HepG2 (cell line): ENCODE data around the gene NLRC5. TPM values are rescaled to one million over a fixed set of nuclear protein-coding genes. Genes with fewer than 3 reads are reported as not detected.
A peak's percentile ranks its signal among the peaks of the same experiment; 100 is the strongest.

ENCODE experiments used
- HHEX ChIP-seq: IDR thresholded peaks from 2 replicates; pipeline ENCODE4 v1.6.1; 2016; ENCODE audit warnings: control low read depth
- HNF4A ChIP-seq: sonication (generic); formaldehyde crosslinking; IDR thresholded peaks from 2 replicates; pipeline ENCODE4 v1.4.0; 2020; ENCODE audit warnings: missing genetic modification reagents
- HOXA9 ChIP-seq: sonication (generic); formaldehyde crosslinking; IDR thresholded peaks from 2 replicates; pipeline ENCODE4 v1.8.1; 2022; ENCODE audit warnings: missing genetic modification reagents, mild to moderate bottlenecking, moderate library complexity, borderline replicate concordance
- KDM4B ChIP-seq: sonication (generic); formaldehyde crosslinking; IDR thresholded peaks from 2 replicates; pipeline ENCODE4 v1.4.0; 2020; ENCODE audit warnings: missing genetic modification reagents
- KLF16 ChIP-seq, 2 experiments: sonication (generic) in 1 of 2; formaldehyde crosslinking in 1 of 2; IDR thresholded peaks; 2 replicates each; pipeline versions ENCODE4 v1.6.1 to v1.8.0; 2016 to 2023; ENCODE audit warnings: missing genetic modification reagents in 2 of 2, missing compliant biosample characterization in 1 of 2
- SRSF1 ChIP-seq: fragments of 200-400 bp; formaldehyde crosslinking; optimal IDR thresholded peaks from 2 replicates; pipeline ENCODE3; 2017; ENCODE audit warnings: mild to moderate bottlenecking, low read depth, low read length, moderate library complexity
- TBP ChIP-seq: sonication (generic); formaldehyde crosslinking; IDR thresholded peaks from 2 replicates; pipeline ENCODE4 v1.5.0; 2020; ENCODE audit warnings: missing genetic modification reagents
- THAP7 ChIP-seq: sonication (generic); formaldehyde crosslinking; IDR thresholded peaks from 2 replicates; pipeline ENCODE4 v1.8.1; 2023; ENCODE audit warnings: mild to moderate bottlenecking, missing genetic modification reagents
- ZFAT ChIP-seq: sonication (generic); formaldehyde crosslinking; conservative IDR thresholded peaks from 2 replicates; pipeline ENCODE4 v1.8.1; 2023; ENCODE audit warnings: missing genetic modification reagents, inconsistent platforms
- ZNF232 ChIP-seq: sonication (generic); formaldehyde crosslinking; IDR thresholded peaks from 2 replicates; pipeline ENCODE4 v1.4.0; 2020; ENCODE audit warnings: missing genetic modification reagents, borderline replicate concordance
- ZNF281 ChIP-seq: sonication (generic); formaldehyde crosslinking; IDR thresholded peaks from 2 replicates; pipeline ENCODE4 v1.4.0; 2020; ENCODE audit warnings: missing genetic modification reagents, borderline replicate concordance
- ZNF296 ChIP-seq: sonication (generic); formaldehyde crosslinking; conservative IDR thresholded peaks from 2 replicates; pipeline ENCODE4 v1.5.0; 2020; ENCODE audit warnings: mild to moderate bottlenecking, missing genetic modification reagents
- ZNF329 ChIP-seq: sonication (generic); formaldehyde crosslinking; IDR thresholded peaks from 2 replicates; pipeline ENCODE4 v1.9.0; 2021; ENCODE audit warnings: low read depth, mild to moderate bottlenecking, missing genetic modification reagents
- ZNF33B ChIP-seq: sonication (generic); formaldehyde crosslinking; IDR thresholded peaks from 2 replicates; pipeline ENCODE4 v1.5.1; 2020; ENCODE audit warnings: mild to moderate bottlenecking, missing genetic modification reagents
- ZNF367 ChIP-seq: sonication (generic); formaldehyde crosslinking; IDR thresholded peaks from 2 replicates; pipeline ENCODE4 v1.4.0; 2020; ENCODE audit warnings: missing genetic modification reagents, borderline replicate concordance
- ZNF782 ChIP-seq: sonication (generic); formaldehyde crosslinking; IDR thresholded peaks from 2 replicates; pipeline ENCODE4 v1.4.0; 2020; ENCODE audit warnings: missing genetic modification reagents, mild to moderate bottlenecking, borderline replicate concordance
- polyA plus RNA-seq, 8 experiments: library from polyadenylated mRNA; depleted of rRNA in 3 of 8; stranded (reverse) in 7 of 8; unstranded in 1 of 8; fragments of >200 nt; fragmentation: Illumina TruSeq in 4 of 8; extraction: Trizol in 4 of 8; gene quantifications; 2 replicates each; pipeline versions ENCODE4 v1.2.1 to v1.2.3, GENCODE V29; 2011 to 2016; ENCODE audit warnings: low read depth in 4 of 8, missing spikeins in 1 of 8, mixed read lengths in 1 of 8; ENCODE audit not compliant: insufficient read depth in 1 of 8
- total RNA-seq, 5 experiments: library from RNA; depleted of rRNA; stranded (reverse); fragments of >200 nt; fragmentation: Illumina TruSeq; extraction: Trizol; gene quantifications; 2 replicates each; pipeline ENCODE4 v1.2.3, GENCODE V29; 2016; ENCODE audit warnings: low read depth in 1 of 5
- TF ChIP-seq, protein P1 (sequence below): sonication (generic); formaldehyde crosslinking; IDR thresholded peaks from 2 replicates; pipeline ENCODE4 v1.8.0; 2022; ENCODE audit warnings: mild to moderate bottlenecking, missing genetic modification reagents, moderate library complexity
- TF ChIP-seq, protein P2 (sequence below), 2 experiments: sonication (generic) in 1 of 2; formaldehyde crosslinking in 1 of 2; IDR thresholded peaks; 2 replicates each; pipeline versions ENCODE4 v1.6.1 to v1.9.0; 2014 to 2022; ENCODE audit warnings: antibody characterized with exemption in 1 of 2, borderline replicate concordance in 1 of 2, inconsistent platforms in 1 of 2, low read depth in 1 of 2, missing genetic modification reagents in 1 of 2

NLRC5 gene
- total and polyA plus RNA-seq, 2 of the 13 experiments (the other 11 are each of a cell fraction or from before 2014, with no cell fraction given) = 6.3 to 12.7 TPM

DNA sequence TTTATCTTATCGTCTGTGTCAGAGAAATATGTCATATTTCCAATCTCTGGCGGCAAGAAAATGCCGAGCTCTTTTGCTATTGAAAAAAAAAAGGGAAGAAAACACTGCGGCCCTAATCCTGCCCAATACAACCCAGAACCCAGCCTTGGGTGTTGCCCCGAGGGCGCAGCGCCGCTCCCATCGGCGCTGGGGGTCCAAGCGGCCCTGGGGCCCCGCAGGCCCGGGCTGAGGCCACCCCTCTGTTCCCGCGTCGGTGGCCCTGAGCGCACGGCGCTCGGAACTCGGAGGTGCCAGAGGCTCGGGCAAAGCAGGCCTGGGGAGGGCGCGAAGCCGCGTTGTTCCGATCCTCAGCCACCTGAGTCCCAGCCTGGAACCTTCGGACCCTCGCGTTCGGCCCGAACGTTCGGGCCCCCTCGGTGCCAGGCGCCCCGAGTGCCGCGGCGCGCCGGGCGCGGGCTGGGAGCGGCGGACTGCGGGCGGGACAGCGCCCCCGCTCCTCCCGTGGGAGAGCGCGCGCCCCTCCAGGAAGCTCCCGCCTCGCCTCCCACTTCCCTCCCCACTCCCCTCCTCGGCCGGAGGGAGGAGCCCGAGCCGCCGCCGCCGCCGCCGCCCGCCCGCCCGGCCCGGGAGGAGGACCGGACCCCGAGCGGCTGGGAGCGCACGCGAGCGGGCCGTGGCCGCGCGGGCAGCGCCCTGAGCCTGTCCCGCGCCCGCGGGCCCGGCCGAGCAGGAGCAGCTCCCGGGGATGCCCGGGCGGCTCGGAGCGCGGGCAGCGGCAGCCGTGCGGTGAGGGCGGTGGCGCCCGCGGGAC is 102.8 kb downstream of the NLRC5 start, which contains the start of gene CPNE2 (continued):
- TF ChIP-seq ZNF296 (no peak), ZNF281 (CRISPR knock-in tag) (no peak), ZFAT (no peak), ZNF232 (no peak), HHEX (no peak), ZNF782 (CRISPR knock-in tag) (no peak), KDM4B (no peak), ZNF367 (CRISPR knock-in tag) (no peak), TBP (no peak), SRSF1 (no peak), HNF4A (CRISPR knock-in tag) (no peak), THAP7 (CRISPR knock-in tag) (0 out of 2 replicates have a peak, but pooled peaks have one; percentile 45), HOXA9 (CRISPR knock-in tag) (no peak), ZNF329 (CRISPR knock-in tag) (no peak), ZNF33B (CRISPR knock-in tag) (no peak; the same call in 1 of the 2 replicates), KLF16 (CRISPR knock-in tag; IDR thresholded peaks at IDR 0.05) (no peak)
- TF ChIP-seq, protein P1, sequence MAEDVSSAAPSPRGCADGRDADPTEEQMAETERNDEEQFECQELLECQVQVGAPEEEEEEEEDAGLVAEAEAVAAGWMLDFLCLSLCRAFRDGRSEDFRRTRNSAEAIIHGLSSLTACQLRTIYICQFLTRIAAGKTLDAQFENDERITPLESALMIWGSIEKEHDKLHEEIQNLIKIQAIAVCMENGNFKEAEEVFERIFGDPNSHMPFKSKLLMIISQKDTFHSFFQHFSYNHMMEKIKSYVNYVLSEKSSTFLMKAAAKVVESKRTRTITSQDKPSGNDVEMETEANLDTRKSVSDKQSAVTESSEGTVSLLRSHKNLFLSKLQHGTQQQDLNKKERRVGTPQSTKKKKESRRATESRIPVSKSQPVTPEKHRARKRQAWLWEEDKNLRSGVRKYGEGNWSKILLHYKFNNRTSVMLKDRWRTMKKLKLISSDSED (CRISPR knock-in tag) = no peak
- TF ChIP-seq, protein P2, sequence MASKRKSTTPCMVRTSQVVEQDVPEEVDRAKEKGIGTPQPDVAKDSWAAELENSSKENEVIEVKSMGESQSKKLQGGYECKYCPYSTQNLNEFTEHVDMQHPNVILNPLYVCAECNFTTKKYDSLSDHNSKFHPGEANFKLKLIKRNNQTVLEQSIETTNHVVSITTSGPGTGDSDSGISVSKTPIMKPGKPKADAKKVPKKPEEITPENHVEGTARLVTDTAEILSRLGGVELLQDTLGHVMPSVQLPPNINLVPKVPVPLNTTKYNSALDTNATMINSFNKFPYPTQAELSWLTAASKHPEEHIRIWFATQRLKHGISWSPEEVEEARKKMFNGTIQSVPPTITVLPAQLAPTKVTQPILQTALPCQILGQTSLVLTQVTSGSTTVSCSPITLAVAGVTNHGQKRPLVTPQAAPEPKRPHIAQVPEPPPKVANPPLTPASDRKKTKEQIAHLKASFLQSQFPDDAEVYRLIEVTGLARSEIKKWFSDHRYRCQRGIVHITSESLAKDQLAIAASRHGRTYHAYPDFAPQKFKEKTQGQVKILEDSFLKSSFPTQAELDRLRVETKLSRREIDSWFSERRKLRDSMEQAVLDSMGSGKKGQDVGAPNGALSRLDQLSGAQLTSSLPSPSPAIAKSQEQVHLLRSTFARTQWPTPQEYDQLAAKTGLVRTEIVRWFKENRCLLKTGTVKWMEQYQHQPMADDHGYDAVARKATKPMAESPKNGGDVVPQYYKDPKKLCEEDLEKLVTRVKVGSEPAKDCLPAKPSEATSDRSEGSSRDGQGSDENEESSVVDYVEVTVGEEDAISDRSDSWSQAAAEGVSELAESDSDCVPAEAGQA (IDR thresholded peaks at IDR 0.05; ENCODE audit: low read depth) = no peak
- TF ChIP-seq, protein P2 (CRISPR knock-in tag; IDR thresholded peaks at IDR 0.05; ENCODE audit: borderline replicate concordance) = 0 out of 2 replicates have a peak, but pooled peaks have one; percentile 48
